HFFc6 (cell line): ENCODE results near the gene KCND1. TPM values are rescaled to one million over a fixed set of nuclear protein-coding genes. Genes with fewer than 3 reads are reported as not detected.
A peak's percentile ranks its signal among the peaks of the same experiment; 100 is the strongest.

Experiments
- DNase-seq: peaks from one replicate; pipeline ENCODE4 v3.0.0-alpha.2; 2018
- H3K27ac Mint-ChIP-seq: 2 replicates; pipeline ENCODE4 v1.8.0; 2020; ENCODE audit warnings: mild to moderate bottlenecking, mixed read lengths
- H3K27me3 Mint-ChIP-seq: 2 replicates; pipeline ENCODE4 v1.8.0; 2021; ENCODE audit warnings: mild to moderate bottlenecking, moderate library complexity, mixed read lengths; ENCODE audit not compliant: insufficient read depth
- H3K36me3 Mint-ChIP-seq: 2 replicates; pipeline ENCODE4 v1.8.0; 2021; ENCODE audit warnings: low read depth, mixed read lengths
- H3K4me1 Mint-ChIP-seq: 2 replicates; pipeline ENCODE4 v1.8.0; 2020; ENCODE audit warnings: low read depth, mixed read lengths
- H3K4me3 Mint-ChIP-seq: 2 replicates; pipeline ENCODE4 v1.8.0; 2020; ENCODE audit warnings: mild to moderate bottlenecking, moderate library complexity, mixed read lengths
- H3K9me3 Mint-ChIP-seq: 2 replicates; pipeline ENCODE4 v1.8.0; 2020; ENCODE audit warnings: mild to moderate bottlenecking, mixed read lengths
- CTCF ChIP-seq: fragments of 200-600 bp; sonication (generic); IDR thresholded peaks from 2 replicates; pipeline ENCODE4 v1.5.0; 2021; ENCODE audit warnings: antibody characterized with exemption, mild to moderate bottlenecking
- total RNA-seq, 6 experiments: library from RNA; stranded (reverse); fragmentation: NEBNext Ultra II Directional; extraction: Animal tissue kit (Norgen Biotek cat#: 25700); gene quantifications; 2 replicates in 1 of 6; 3 replicates in 5 of 6; pipeline ENCODE4 v1.2.3, GENCODE V29; 2021

The KCND1 gene
- total RNA-seq, 6 experiments from 2014 or later = 3.0 to 6.2 (median 5.4) TPM

GRCh38 chrX:48945517-48946348 lies 25.9 kb downstream of the KCND1 start:
- Mint-ChIP-seq H3K36me3 (peaks cover 9% of the 10 kb centered on the region; the same call in 1 of the 2 replicates), H3K4me3 (no peak overlapping the region), H3K27ac (no peak overlapping the region; the same call in 1 of the 2 replicates), H3K27me3 (no peaks in the 10 kb centered on the region; the same call in 1 of the 2 replicates), H3K9me3 (peaks cover 5% of the 10 kb centered on the region), H3K4me1 (no peaks in the 10 kb centered on the region)
- TF ChIP-seq CTCF = peak; percentile 77
- peak; percentile 41 for DNase-seq

DNA sequence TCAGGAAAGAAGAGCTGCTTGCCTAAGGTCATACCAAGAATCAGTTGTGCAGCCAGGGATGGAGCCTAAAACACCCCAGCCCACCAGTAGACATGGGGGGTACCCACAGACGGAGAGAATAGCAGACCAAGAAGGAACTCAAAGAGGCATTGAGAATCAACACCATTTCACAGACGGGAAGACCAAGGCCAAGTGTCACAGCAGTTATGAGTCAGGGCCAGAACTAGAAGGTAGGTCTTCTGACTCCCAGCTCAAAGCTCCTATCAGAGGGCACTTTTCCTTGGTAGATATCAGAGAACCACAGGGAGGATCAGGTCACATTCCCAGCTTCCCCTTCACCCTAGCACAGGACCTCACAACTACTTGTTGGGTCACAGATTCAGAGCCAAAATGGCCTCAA lies 28.7 kb downstream of the KCND1 start:
- H3K9me3 Mint-ChIP-seq = no peaks in the 10 kb centered on the region
- H3K36me3 Mint-ChIP-seq = 0 out of 2 replicates have a peak, but pooled peaks cover 5% of the 10 kb centered on the region
- H3K27ac Mint-ChIP-seq = no peak overlapping the region
- DNase-seq = no peak
- no peaks in the 10 kb centered on the region for H3K4me1 Mint-ChIP-seq
- no peak for TF ChIP-seq CTCF
- H3K27me3 Mint-ChIP-seq = no peaks in the 10 kb centered on the region; the same call in 1 of the 2 replicates
- H3K4me3 Mint-ChIP-seq = no peak overlapping the region

- Mint-ChIP-seq H3K4me1 (no peaks in the 10 kb centered on the region), H3K27me3 (no peaks in the 10 kb centered on the region; the same call in 1 of the 2 replicates), H3K36me3 (0 out of 2 replicates have a peak, but pooled peaks cover 5% of the 10 kb centered on the region), H3K9me3 (no peaks in the 10 kb centered on the region), H3K4me3 (no peak overlapping the region), H3K27ac (no peak overlapping the region)
- no peak for DNase-seq
- no peak for TF ChIP-seq CTCF
These were observed 31.2 kb downstream of the KCND1 start for GRCh38 chrX:48940404-48940955.

GRCh38 chrX:48939524-48940228 lies 32.0 kb downstream of the KCND1 start:
- H3K9me3 Mint-ChIP-seq = no peaks in the 10 kb centered on the region

More at GRCh38 chrX:48939524-48940228, 32.0 kb downstream of the KCND1 start:
- Mint-ChIP-seq H3K36me3 (0 out of 2 replicates have a peak, but pooled peaks cover 5% of the 10 kb centered on the region), H3K4me3 (no peak overlapping the region), H3K27ac (no peak overlapping the region; the same call in 1 of the 2 replicates), H3K4me1 (no peaks in the 10 kb centered on the region), H3K27me3 (no peaks in the 10 kb centered on the region; the same call in 1 of the 2 replicates)
- DNase-seq = no peak
- TF ChIP-seq CTCF = no peak
